Left cardiac atrium (tissue), 4 donors: Measurements from ENCODE around the gene MYF5. TPM values are rescaled to one million over a fixed set of nuclear protein-coding genes. Genes with fewer than 3 reads are reported as not detected.

ENCODE experiments used
- ATAC-seq, 2 donors: fragments of 200-7000 bp; cut with Tn5 transposase; one replicate each; pipeline ENCODE4 v1.9.1; 2020; ENCODE audit warnings: mild to moderate bottlenecking in 2 of 2, moderate library complexity in 2 of 2
- DNase-seq: peaks from one replicate; pipeline ENCODE4 v3.0.0-alpha.2; 2020
- intact Hi-C, 2 donors: fragments of 100-400 bp; cut with DNase I; formaldehyde crosslinking; loops; one replicate each; pipeline versions ENCODE4 v1.14.1 to v1.15.1; 2022 to 2023
- total RNA-seq, 2 donors: library from RNA; stranded (reverse); fragmentation: NEBNext Ultra II Directional; extraction: Animal tissue kit (Norgen Biotek cat#: 25700); gene quantifications; one replicate each; pipeline ENCODE4 v1.2.1, GENCODE V29; 2021
- donor health status: DM: no; HTN: yes; CAD: no.
- donor health status: DM: no; HTN: yes; CAD: no; lungs with severe emphysema.
- donor health status: DM: yes; HTN: yes; CAD: no.
- donor health status: Dilated cardiomyopathy.

The MYF5 gene
- total RNA-seq, 2 donors from 2014 or later = not detected

DNA sequence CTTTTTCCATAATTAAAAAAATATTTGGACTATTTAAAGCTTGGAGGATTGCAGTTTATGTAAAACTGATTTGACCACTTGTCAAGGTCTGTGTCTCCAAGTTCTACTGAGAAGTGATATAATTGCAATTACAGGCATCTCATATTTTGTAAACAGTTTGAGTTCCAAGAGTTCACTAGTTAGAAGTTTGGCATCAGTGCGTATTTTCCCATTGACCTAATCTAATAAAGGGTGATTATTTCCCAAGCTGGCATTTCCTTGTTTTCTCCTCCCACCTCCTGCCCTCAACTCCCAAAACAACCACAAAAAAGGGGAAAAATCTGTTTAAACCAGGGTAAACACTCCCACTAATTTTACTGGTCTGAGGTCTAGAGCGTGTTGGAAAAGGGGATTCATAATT is 12.3 kb upstream of the MYF5 start:
- intact Hi-C loops = no loop called here
- ATAC-seq (no peak), DNase-seq (no peak)

DNA sequence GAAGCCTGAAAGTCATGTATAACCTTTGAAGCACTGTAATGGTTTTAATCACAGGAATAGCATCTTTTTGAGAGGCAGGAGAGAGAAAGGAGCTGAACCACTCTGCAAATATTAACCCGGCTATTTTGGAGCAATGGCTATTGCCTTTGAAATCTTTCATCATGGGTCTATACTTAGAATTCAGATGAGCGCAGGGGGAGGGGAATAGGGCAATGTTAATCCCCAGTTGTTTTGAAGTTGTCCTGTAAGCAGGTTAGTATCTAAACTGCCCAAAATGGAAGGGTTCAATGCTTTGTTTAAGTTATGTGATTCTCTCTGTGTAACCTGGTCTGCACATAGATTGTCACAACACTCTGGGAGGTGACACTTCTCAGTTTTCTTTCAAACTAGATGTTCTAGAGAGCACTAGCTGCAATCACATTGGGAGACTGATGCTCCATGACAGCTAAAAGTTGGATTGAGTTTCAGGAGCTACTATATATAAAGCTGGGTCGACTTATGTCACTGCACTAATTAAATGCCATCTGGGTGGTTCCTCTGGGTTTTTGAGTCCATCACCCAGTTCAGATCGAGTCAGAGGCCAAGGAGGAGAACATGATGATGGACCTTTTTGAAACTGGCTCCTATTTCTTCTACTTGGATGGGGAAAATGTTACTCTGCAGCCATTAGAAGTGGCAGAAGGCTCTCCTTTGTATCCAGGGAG is 9.4 kb upstream of the MYF5 start, which contains the start of gene MYF6:
Gene MYF6 (plus strand): TSS at position 509 of the 704 bp plus-strand sequence. CDS start 86 bp downstream, at position 595.
- intact Hi-C loops = no loop called here
- no peak for ATAC-seq
- no peak for DNase-seq

DNA sequence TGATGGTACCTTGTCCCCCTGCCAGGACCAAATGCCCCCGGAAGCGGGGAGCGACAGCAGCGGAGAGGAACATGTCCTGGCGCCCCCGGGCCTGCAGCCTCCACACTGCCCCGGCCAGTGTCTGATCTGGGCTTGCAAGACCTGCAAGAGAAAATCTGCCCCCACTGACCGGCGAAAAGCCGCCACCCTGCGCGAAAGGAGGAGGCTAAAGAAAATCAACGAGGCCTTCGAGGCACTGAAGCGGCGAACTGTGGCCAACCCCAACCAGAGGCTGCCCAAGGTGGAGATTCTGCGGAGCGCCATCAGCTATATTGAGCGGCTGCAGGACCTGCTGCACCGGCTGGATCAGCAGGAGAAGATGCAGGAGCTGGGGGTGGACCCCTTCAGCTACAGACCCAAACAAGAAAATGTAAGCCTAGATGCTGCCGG is 8.9 kb upstream of the MYF5 start:
- ATAC-seq (no peak), DNase-seq (no peak)

DNA sequence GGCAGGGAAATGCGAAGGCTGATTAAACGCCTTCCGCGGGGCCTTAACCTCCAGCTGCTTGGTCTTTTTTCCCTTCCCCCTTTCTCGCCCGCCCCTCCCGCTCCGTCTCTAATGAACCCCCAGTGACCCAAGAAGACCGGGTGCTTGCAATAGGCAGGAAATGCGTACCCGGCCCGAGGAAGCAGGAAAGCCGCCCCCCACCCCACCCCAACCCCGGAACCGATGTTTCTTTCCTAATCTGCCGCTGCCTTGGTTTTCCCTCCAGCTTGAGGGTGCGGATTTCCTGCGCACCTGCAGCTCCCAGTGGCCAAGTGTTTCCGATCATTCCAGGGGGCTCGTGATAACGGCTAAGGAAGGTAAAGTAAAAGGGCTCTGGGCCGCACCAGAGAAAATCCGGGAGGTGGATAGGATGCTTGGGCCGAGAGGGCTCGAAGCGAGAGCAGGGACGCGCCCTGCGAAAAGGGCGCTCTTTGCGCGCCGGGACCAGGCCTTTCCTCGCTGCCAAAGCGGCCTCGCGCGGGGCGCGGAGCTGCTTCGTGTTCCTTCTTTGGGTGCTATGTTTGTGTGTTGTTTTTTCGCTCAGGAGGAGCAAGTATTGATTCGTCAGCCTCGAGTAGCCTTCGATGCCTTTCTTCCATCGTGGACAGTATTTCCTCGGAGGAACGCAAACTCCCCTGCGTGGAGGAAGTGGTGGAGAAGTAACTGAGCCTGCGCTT is 8.3 kb upstream of the MYF5 start:
- DNase-seq (peak; percentile 17), ATAC-seq (no peak)
- intact Hi-C loops = no loop called here

More for the DNA sequence above, 8.9 kb upstream of the MYF5 start:
- intact Hi-C loops = no loop called here

DNA sequence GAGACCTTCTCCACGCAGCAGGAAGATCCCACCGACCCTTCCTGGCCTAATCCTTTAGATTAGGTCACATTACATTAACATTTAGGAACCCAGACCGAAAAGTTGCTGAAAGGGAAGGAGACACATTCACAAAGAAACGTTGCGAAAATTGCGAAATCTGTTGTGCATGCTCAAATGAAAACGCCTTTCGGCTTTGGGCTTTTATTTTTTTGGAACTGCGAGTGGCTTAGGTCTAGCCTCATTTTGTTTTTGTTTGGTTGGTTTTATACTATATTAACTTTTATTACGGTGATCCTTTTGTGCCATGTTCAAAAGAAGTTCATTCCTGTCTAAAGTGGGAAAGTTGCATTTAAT is 7.8 kb upstream of the MYF5 start:
- intact Hi-C loops = no loop called here
- DNase-seq = no peak
- no peak for ATAC-seq

DNA sequence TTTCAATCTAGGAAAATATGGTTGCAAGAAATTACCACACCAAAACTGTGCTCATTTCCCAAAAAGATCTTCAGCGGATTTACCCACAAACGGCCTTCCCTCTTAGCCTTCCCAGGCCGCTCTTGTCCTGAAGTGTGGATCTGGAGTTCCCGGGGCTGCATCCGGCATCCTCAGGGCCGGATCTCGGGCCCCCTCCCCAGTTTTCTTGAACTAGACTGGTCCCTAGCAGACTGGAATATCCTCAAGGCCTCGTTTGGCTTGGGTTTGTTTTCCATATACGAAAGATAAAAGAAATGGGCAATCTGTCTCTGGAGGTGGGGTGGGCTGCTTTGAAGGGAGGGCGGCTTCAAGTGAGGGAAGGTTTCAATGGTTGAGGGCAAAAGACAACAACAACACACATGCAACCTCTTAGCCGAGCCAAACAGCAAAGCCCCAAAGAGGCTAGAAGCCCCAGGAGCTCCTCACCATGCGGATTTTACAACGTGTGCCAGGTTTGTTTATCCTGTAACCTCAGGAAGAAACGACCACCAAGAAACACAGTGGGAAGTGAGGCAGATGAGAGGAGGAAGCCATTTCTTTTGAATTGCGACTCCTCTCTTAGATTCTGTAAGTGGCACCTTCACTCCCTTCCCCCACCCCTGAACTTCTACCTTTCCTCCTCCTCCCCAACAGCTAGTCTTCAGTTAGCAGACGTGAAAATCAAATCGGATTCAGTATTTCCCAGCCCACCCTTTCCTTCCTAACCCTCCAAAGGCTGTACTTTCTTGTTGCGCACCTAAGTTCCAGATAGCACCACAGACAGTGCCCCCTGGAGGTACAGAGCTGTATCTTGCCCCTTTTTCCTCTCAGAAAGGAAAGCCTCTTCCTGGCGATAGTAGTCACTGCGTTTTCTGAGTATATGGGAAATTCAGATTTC is 6.6 kb upstream of the MYF5 start:
- DNase-seq = no peak
- ATAC-seq = no peak
- intact Hi-C loops = no loop called here

DNA sequence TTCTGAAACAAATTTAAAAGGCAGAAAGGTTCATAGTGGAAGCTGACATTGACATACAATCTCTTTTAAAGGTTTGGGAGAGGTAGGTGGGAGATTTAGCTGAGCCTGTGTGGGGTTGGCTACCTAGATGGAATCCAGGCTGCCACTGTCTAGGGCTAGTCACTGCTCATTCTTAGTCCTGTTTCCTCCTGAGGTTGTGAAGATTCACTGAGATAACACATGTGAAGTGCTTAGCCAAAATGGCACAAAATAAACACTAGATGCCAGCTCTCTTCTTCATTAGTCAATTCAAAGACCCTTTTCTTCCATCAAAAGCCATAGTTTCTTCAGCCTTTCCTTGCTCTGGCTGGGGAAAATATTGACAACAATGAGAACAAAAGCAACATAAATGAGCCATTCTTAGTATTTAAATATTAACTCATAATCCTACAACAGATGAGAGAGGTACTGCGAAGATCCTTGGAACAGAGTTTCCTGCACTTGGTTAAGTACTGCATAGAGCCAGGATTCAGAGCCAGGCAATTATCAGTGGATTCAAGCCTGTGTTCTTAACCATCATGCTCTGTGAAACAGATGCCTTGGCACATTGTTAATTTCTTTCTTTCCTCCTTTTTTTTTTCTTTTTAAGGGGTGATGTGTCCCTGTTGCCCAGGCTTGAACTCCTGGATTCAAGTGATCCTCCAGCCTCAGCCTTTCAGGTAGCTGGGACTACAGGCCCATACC is 5.8 kb upstream of the MYF5 start:
- ATAC-seq (no peak), DNase-seq (no peak)
- intact Hi-C loops = no loop called here

DNA sequence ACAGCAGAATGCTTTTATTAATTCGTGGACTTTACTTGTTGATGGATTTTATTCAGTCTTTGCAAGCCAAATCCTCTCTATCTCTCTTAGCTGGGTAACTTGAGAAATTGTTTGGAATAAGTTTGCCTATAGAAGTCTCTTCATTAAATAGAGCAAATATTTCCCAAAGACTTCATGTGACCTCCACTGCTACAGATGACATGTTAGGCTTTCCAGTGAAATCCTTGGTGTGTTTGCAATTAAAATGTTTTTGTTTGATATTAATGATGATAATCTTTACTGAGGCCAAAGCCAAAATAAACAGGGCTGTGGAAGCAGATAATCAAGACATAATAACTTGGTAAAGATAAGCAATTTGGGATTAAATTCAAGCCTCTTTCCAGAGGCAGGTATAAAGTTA is 4.8 kb upstream of the MYF5 start:
- ATAC-seq = no peak
- intact Hi-C loops = no loop called here
- no peak for DNase-seq

DNA sequence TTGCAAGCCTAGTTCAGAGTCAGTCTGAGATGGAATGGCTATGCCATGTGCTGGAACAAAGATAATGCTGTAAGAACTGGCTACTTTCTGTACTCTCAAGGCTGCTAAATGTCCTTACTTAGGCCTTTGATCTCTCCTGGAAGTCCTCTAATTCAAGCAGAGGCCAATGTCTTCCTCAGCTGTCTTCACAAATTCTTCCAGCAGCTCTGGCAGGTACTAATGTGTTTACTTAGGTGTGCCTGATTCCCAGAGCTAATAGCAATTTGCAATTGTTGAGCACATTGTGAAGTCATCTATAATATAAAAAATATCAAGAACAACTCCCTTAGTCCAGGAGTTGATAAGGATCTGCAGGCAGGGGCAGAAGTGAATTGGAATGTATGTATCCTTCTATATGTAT is 3.8 kb upstream of the MYF5 start:
- intact Hi-C loops = no loop called here
- no peak for ATAC-seq
- no peak for DNase-seq

DNA sequence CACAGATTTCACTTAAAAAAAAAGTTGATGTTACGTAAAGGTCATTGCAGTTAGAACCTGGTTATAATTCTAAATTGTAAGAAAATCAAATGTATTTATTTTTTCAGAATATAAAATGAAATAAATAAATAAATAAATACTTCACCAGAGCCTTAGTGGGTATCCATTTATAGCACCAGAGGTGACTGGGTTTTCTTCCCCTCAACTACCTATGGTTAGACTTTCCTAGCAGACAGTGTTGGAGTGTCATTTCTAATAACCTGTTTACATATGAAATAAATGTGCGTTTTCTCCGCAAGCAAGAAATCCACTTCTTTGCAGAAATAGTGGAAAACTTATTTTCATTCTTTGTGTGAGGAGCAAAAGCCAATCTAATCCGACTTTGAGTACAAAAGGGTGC is 3.3 kb upstream of the MYF5 start:
- DNase-seq (no peak), ATAC-seq (no peak)
- intact Hi-C loops = no loop called here

DNA sequence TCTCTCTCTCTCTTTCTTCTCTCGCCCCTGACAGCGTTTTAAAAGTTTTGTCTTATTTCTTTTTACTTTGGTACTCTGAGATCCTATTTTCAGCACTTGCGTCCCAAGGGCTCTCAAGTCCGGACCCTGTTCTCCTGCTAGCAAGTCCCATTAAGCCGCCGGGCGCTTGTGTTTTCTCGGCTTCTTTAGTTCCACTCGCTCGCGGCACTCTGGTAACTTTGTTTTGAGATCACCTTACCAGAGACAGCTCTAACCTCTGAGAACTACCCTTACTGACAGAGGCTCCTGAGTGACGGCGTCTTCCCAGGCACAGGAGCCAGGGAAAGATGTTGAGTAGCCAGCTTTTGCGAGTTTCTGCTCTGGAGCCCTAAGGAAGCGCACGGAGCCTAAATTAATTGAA is 2.7 kb upstream of the MYF5 start:
- ATAC-seq = no peak
- intact Hi-C loops = no loop called here
- no peak for DNase-seq

DNA sequence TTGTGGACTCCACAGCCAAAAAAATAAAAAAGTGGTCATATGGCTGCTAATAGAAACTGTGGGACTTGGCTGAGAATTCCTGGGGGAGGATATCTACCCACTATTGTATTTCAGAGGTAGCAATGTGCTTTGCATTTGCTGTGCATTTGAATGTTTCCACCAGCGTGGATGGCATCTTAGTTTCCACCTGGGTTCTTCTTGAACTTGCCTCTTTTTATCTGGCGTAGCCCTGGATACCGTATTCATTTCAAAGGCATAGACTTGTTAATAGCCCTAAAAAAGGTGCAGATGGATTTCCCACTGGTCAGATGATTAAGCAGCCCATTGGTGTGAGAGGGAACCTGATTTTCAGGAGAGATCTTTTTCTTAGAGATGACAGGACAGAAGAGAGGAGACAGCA is 1.9 kb upstream of the MYF5 start:
- no peak for DNase-seq
- ATAC-seq = no peak
- intact Hi-C loops = no loop called here

DNA sequence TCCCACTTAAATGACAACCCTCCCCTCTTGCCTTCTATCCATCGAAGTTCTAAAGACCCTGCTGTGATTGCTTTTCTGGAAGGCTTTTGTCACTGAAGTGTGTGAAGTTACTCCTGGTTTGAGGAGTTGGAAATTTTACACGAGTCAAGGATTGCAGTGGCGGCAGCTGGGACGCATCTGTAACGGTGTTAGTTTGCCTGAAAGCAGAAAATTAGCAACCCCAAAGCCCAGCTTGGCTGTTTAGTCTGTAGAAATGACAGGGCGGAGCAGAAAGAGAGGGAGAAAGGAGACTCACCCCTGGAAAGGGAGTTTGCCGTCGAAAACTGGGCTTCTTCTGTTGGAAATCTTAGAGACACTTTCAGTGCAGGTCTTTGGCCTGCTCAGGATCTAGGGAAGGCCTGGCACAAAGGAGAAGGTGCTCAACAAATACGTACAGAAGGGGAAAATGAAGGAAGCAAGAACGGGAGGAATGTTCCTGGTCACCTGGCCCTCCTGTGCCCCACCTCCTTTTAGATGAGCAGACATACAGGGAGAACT is 931 bp upstream of the MYF5 start:
- intact Hi-C loops = no loop called here
- ATAC-seq = no peak
- no peak for DNase-seq

DNA sequence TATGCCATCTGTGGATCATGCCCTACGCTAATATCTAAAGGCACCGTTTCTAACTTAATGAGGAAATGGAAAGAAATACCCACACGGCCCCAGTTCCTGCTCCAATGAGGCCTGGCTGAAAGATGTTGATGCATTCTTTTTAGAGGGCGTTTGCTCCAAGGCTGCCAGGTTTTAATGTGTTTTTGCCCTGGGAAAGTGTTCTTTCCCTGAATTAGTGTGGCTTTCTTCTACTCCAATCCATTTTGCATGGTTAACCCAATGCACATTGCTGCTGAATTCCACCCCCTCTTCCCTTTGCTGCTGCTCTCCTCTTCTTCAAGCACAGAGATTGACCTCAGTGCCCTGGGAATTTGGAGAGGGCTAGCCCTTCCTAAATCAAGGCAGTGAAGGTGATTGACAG is 1.1 kb downstream of the MYF5 start:
- intact Hi-C loops = no loop called here
- DNase-seq = no peak
- ATAC-seq = no peak

DNA sequence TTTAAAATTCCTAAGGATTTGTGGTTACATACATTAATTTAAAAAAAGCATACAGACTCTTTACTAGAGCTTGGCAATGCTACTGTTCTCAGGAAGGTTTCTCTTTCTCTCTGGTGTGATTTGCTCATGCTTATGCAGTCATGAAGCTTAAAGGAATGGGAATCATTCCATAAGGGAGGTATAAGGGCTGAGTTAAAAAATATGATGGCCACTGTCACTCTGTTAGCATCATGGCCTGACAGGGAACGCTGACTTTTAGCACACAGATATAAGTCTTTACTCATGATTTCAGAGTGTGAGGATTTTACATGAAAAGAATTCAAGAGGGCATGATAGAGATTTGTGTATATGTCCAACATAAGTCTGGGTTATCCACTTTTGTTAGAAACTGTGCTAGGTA is 3.8 kb downstream of the MYF5 start:
- ATAC-seq (no peak), DNase-seq (no peak)
- intact Hi-C loops = no loop called here

DNA sequence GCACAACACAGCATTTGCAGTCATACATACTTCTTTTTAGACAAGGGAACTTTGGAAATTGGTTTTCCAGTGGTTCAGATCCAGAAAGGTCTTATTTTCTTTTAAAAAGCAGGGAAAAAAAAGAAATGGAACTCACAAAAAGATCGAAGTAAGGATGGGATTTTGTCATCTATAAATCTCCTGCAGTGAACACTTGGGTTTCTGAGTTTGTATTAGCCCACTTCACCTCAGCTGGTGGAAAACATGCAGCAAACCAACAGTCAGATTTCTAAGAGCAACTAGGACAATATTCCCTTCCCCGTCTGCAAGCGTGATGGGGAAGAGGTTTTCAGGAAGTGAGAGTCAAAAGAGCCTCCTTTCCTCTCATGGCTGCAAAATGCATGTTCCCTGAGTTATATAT is 4.6 kb downstream of the MYF5 start:
- no peak for ATAC-seq
- intact Hi-C loops = no loop called here
- DNase-seq = no peak

DNA sequence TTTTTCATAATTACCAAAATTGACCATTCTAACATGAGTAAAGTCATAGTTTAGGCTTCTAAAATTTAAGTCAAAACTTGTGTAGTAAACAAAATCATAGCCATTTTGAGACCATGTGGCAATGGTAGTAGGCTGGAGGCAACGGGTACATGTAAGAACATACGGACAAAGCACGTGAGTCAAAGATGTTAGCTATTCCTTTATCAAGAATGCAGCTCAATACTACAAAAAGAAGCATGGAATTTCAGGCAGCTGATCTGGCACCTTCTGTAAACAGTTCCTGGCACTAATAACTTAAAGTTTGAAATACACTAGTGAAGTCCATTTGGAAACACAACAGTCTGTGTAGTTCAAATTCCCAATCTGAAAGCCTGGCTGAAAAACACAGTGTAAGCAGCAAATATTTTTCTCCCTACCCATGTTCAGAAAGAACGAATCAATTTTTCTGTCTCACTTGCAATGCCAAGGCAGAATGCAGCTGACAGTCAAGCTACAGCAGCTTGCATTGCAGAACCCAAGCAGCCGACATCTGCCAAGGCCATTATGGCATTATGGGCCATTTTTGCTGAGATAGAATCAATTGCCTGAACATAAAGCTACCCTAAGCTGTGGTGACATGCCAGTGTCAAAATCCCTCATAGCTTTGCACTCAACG is 29.3 kb downstream of the MYF5 start:
- ATAC-seq (no peak), DNase-seq (no peak)
- intact Hi-C loops = no loop called here

DNA sequence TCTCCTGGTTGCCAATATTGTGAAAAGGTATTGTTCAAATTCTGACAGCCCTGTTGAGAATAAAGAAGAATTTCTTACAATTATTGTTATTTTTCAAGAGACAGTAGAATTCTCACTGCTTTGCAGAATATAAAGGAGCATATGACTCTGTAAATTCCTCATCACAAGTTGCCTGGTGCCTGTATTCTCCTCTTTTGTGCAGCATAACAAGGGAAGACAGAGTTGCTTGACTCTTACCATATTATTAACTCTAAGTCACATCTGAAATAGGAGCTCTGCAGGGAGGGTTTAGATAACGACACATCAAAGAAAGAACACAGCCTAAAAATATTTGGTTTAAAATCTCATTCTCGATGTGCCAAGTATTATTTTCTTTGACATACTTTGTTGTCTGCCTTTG is 31.1 kb downstream of the MYF5 start:
- ATAC-seq = no peak
- intact Hi-C loops = no loop called here

DNA sequence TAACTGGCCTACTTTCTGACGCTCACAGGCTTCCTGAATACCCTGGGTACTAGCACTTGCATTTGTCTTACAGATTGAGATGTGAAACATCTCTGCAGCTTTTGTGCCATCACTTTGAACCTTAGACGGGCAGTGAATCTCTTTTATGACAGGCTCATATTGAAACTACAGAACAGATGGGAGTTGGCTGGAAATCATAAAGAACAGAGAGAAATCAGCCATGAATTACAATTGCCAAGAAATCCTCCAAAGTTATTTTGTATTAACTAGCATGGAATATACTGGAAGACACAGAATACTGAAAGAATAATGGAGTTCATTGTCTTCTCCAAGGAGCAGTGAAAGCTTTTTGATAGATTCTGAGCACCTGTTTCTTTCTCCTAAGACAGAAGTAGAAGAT is 32.7 kb downstream of the MYF5 start:
- intact Hi-C loops = no loop called here
- no peak for DNase-seq
- ATAC-seq = no peak

More for the DNA sequence above, 31.1 kb downstream of the MYF5 start:
- DNase-seq = no peak
